HL-60 (cell line): ENCODE results near the gene OSBPL8.

Experiments
- DNase-seq, 2 experiments: peaks; one replicate each; pipeline ENCODE4 v3.0.0-alpha.2; 2010 to 2020; ENCODE audit warnings: low read depth in 1 of 2, low spot score in 1 of 2
- H3K27ac ChIP-seq: fragments of 250-450 bp; sonication (Bioruptor Pico); replicated peaks from 2 replicates; pipeline ENCODE4 v1.5.1; 2020; ENCODE audit warnings: mild to moderate bottlenecking, moderate library complexity
- H3K27me3 ChIP-seq: fragments of 250-450 bp; sonication (Bioruptor Pico); 2 replicates; pipeline ENCODE4 v1.5.1; 2021; ENCODE audit warnings: mild to moderate bottlenecking, moderate library complexity; ENCODE audit not compliant: insufficient read depth, poor library complexity, severe bottlenecking
- H3K4me3 ChIP-seq: replicated peaks from 2 replicates; pipeline ENCODE4 v1.5.1; 2011; ENCODE audit warnings: mild to moderate bottlenecking, control low read depth, low read length; ENCODE audit not compliant: insufficient read depth
- GABPA ChIP-seq: IDR thresholded peaks from 2 replicates; pipeline ENCODE4 v1.6.1; 2012; ENCODE audit warnings: low read depth
- POLR2AphosphoS5 ChIP-seq: IDR thresholded peaks from 2 replicates; pipeline ENCODE4 v1.6.1; 2012; ENCODE audit warnings: low read depth
- REST ChIP-seq: IDR thresholded peaks from 2 replicates; pipeline ENCODE4 v1.6.1; 2012; ENCODE audit warnings: low read depth; ENCODE audit not compliant: insufficient replicate concordance
- SPI1 ChIP-seq: IDR thresholded peaks from 2 replicates; pipeline ENCODE4 v1.6.1; 2012; ENCODE audit warnings: low read depth, mild to moderate bottlenecking, borderline replicate concordance
- TF ChIP-seq, protein P1 (sequence below): IDR thresholded peaks from one replicate; pipeline ENCODE4 v1.5.1; 2011; ENCODE audit warnings: low read length, control low read depth, inconsistent platforms; ENCODE audit not compliant: insufficient read depth

The OSBPL8 gene

GRCh38 chr12:76313299-76313698 lies 246.3 kb downstream of the OSBPL8 start:
- Histone ChIP-seq H3K27ac (no peak overlapping the region), H3K4me3 (no peak overlapping the region), H3K27me3 (no peaks in the 10 kb centered on the region)
- DNase-seq: no peak
- TF ChIP-seq GABPA (no peak), POLR2AphosphoS5 (no peak), SPI1 (no peak), REST (no peak)
- TF ChIP-seq, protein P1, sequence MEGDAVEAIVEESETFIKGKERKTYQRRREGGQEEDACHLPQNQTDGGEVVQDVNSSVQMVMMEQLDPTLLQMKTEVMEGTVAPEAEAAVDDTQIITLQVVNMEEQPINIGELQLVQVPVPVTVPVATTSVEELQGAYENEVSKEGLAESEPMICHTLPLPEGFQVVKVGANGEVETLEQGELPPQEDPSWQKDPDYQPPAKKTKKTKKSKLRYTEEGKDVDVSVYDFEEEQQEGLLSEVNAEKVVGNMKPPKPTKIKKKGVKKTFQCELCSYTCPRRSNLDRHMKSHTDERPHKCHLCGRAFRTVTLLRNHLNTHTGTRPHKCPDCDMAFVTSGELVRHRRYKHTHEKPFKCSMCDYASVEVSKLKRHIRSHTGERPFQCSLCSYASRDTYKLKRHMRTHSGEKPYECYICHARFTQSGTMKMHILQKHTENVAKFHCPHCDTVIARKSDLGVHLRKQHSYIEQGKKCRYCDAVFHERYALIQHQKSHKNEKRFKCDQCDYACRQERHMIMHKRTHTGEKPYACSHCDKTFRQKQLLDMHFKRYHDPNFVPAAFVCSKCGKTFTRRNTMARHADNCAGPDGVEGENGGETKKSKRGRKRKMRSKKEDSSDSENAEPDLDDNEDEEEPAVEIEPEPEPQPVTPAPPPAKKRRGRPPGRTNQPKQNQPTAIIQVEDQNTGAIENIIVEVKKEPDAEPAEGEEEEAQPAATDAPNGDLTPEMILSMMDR: no peak

- H3K27ac ChIP-seq: no peak overlapping the region
- DNase-seq: no peak
- H3K4me3 ChIP-seq: no peak overlapping the region
- TF ChIP-seq, protein P1: no peak
- TF ChIP-seq POLR2AphosphoS5 (no peak), GABPA (no peak), REST (no peak), SPI1 (no peak)
- H3K27me3 ChIP-seq: no peaks in the 10 kb centered on the region
Measured at GRCh38 chr12:76312315-76312714, 247.3 kb downstream of the OSBPL8 start.

- no peak for DNase-seq
- H3K27me3 ChIP-seq: no peaks in the 10 kb centered on the region
- no peak overlapping the region for H3K27ac ChIP-seq
- TF ChIP-seq, protein P1: no peak
- TF ChIP-seq POLR2AphosphoS5 (no peak), SPI1 (no peak), REST (no peak), GABPA (no peak)
- no peak overlapping the region for H3K4me3 ChIP-seq
Measured at GRCh38 chr12:76311796-76312195, 247.8 kb downstream of the OSBPL8 start.
